ENCODE measurements around the gene DDTL.

DNA sequence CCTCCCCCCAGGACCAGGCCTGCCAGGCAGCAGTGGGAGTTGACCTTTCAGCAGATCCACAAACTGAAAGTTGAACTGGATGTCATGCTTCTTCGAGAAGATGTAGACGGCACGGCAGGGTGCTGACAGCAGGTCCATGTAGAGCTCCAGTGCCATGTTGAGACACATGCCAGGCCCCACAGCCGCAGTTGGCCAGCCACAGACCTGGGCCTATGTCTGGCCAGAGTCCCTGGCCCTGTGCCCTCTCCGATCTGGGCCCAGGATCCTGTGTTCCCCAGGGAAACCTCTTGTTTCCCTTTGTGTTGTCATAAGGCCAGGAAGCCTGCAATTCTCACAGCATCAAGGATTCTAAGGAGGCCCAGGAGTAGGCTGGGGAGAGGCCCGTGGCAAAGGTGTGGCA lies 38.5 kb downstream of the DDTL start, which contains the start of gene GSTT4:
- no peak for TF ChIP-seq RFX5 (IDR thresholded peaks at IDR 0.05; ENCODE audit: low read length)
- no peak for TF ChIP-seq YY1 (IDR thresholded peaks at IDR 0.05; ENCODE audit: low read depth)
- TF ChIP-seq, protein P1, sequence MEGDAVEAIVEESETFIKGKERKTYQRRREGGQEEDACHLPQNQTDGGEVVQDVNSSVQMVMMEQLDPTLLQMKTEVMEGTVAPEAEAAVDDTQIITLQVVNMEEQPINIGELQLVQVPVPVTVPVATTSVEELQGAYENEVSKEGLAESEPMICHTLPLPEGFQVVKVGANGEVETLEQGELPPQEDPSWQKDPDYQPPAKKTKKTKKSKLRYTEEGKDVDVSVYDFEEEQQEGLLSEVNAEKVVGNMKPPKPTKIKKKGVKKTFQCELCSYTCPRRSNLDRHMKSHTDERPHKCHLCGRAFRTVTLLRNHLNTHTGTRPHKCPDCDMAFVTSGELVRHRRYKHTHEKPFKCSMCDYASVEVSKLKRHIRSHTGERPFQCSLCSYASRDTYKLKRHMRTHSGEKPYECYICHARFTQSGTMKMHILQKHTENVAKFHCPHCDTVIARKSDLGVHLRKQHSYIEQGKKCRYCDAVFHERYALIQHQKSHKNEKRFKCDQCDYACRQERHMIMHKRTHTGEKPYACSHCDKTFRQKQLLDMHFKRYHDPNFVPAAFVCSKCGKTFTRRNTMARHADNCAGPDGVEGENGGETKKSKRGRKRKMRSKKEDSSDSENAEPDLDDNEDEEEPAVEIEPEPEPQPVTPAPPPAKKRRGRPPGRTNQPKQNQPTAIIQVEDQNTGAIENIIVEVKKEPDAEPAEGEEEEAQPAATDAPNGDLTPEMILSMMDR (IDR thresholded peaks at IDR 0.05): no peak
- TF ChIP-seq SIN3A (IDR thresholded peaks at IDR 0.05; ENCODE audit: borderline replicate concordance, low read depth, low read length): no peak

Measured in SK-N-SH (cell line).